WERI-Rb-1 (cell line): Measurements from ENCODE around the gene FBXO31.

Experiments used
- DNase-seq: peaks from one replicate; pipeline ENCODE4 v3.0.0-alpha.2; 2020
- H3K27ac ChIP-seq: fragments of 250-450 bp; sonication (Bioruptor Pico); 2 replicates; pipeline ENCODE4 v1.5.1; 2020; ENCODE audit warnings: mild to moderate bottlenecking, moderate library complexity
- H3K27me3 ChIP-seq: fragments of 250-450 bp; sonication (Bioruptor Pico); 2 replicates; pipeline ENCODE4 v1.5.1; 2021; ENCODE audit warnings: mild to moderate bottlenecking, low read depth, moderate library complexity; ENCODE audit not compliant: insufficient read depth, severe bottlenecking
- H3K36me3 ChIP-seq: fragments of 250-450 bp; sonication (Bioruptor Pico); 2 replicates; pipeline ENCODE4 v1.5.1; 2020; ENCODE audit warnings: mild to moderate bottlenecking, moderate library complexity
- H3K4me3 ChIP-seq: 2 replicates; pipeline ENCODE4 v1.5.1; 2011; ENCODE audit warnings: low read depth, mild to moderate bottlenecking, control low read depth, low read length
- H3K9me3 ChIP-seq: fragments of 250-450 bp; sonication (Bioruptor Pico); 2 replicates; pipeline ENCODE4 v1.5.1; 2021; ENCODE audit warnings: mild to moderate bottlenecking, moderate library complexity; ENCODE audit not compliant: severe bottlenecking
- TF ChIP-seq, protein P1 (sequence below): IDR thresholded peaks from 2 replicates; pipeline ENCODE4 v1.5.1; 2011; ENCODE audit warnings: low read depth, mild to moderate bottlenecking, control low read depth, inconsistent platforms, low read length

Gene FBXO31

GRCh38 chr16:87323727-87324410 is 59.7 kb downstream of the FBXO31 start:
- H3K27me3 ChIP-seq = no peaks in the 10 kb centered on the region
- no peaks in the 10 kb centered on the region; the same call in 1 of the 2 replicates for H3K36me3 ChIP-seq
- H3K27ac ChIP-seq = no peak overlapping the region
- TF ChIP-seq, protein P1, sequence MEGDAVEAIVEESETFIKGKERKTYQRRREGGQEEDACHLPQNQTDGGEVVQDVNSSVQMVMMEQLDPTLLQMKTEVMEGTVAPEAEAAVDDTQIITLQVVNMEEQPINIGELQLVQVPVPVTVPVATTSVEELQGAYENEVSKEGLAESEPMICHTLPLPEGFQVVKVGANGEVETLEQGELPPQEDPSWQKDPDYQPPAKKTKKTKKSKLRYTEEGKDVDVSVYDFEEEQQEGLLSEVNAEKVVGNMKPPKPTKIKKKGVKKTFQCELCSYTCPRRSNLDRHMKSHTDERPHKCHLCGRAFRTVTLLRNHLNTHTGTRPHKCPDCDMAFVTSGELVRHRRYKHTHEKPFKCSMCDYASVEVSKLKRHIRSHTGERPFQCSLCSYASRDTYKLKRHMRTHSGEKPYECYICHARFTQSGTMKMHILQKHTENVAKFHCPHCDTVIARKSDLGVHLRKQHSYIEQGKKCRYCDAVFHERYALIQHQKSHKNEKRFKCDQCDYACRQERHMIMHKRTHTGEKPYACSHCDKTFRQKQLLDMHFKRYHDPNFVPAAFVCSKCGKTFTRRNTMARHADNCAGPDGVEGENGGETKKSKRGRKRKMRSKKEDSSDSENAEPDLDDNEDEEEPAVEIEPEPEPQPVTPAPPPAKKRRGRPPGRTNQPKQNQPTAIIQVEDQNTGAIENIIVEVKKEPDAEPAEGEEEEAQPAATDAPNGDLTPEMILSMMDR = no peak
- DNase-seq = no peak
- no peaks in the 10 kb centered on the region for H3K9me3 ChIP-seq
- no peak overlapping the region for H3K4me3 ChIP-seq

DNA sequence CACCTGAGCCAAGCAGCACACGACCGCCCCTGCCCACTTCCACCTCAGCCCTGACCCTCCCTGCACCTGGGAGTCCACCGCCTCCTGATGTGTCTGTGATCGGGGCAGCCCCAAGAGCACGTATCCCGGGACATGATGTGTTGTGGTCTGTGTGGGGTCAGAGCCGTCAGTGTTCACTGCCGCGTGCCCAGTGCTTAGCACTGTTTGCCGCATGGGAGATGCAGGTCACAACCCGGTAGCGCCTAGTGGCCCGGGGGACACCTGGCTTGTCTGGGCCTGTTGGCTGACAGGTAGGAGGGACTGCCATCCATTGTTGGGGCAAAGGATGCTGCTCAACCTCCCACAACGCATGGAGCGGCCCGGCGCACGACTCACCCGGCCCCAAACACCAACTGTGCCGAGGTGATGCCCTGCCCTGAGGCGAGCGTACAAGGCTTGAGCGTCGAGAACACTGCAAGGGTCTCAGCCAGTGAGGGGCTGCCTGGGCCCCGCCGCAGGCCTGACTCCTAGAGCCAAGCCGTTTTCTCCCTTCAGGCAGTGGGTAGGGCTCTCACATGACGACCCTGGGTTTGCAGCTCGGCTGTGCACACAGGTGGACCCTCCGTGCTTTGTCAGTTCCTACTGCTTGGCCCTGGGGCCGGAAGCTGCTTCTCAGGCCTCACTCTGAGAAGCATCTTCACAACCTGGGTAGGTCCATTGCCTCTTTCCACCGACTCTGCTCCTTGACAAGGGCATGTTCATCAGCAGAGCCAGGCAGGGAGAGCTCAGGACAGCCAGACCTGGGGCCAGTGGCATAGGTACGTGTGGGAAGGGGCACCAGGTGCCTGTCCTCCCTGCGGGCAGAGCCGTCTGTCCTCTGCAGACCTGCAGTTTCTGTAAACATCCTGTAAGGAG is 60.5 kb downstream of the FBXO31 start:
- no peaks in the 10 kb centered on the region for H3K27me3 ChIP-seq
- no peaks in the 10 kb centered on the region for H3K36me3 ChIP-seq
- no peaks in the 10 kb centered on the region for H3K9me3 ChIP-seq
- TF ChIP-seq, protein P1 = no peak
- H3K4me3 ChIP-seq = no peak overlapping the region
- no peak overlapping the region for H3K27ac ChIP-seq
- DNase-seq = no peak

DNA sequence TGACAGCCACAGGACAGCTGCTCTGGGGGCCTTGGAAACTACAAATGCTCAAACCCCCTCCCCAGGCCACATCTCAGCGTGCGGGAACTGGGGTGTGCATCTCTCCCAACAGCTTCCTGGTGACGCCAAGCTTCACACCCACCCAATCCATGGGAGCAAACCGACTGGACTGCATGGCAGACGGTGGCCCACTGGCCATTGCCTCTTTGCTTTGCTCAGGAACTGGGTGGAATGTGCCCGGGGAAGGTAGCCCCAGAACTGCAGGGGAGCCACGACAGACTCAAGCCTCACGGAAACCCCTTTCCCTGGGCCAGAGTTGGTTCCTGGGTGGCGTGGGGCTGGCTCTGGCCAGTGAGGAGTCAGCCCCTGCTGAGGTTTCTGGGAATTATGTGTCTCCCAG is 61.2 kb downstream of the FBXO31 start:
- Histone ChIP-seq H3K4me3 (no peak overlapping the region), H3K27me3 (no peaks in the 10 kb centered on the region), H3K27ac (peak overlapping the region; percentile 24; the same call in 1 of the 2 replicates), H3K9me3 (no peaks in the 10 kb centered on the region), H3K36me3 (no peaks in the 10 kb centered on the region)
- DNase-seq = no peak
- TF ChIP-seq, protein P1 = no peak

DNA sequence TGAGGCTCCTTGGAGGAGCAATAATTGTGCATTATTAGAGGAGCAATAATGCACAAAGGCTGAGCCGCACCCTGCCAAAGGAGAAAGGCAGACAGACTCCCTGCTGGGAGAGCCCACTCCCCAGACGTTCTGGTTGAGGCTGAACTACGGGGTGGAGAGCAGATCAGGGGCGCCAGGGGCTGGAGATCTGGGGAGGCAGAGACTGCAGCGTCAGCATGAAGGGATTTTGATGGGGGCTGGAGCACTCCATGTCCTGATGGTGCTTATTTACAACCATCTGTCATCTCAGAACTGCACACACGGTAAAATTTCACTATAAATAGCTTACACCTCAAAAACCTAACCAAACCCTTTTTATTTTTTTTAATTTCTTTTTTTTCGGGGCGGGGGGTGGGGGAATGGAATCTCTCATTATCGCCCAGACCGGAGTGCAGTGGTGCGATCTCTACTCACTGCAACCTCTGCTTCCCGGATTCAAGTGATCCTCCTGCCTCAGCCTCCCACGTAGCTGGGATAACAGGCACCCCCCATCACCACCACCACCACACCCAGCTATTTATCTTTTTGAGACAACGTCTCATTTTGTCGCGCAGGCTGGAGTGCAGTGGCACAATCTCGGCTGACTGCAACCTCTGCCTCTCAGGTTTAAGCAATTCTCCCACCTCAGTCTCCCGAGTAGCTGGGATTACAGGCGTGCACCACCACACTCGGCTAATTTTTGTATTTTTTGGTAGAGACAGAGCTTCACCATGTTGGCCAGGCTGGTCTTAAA is 62.1 kb downstream of the FBXO31 start:
- Histone ChIP-seq H3K9me3 (no peaks in the 10 kb centered on the region), H3K4me3 (no peak overlapping the region), H3K36me3 (no peaks in the 10 kb centered on the region), H3K27me3 (no peaks in the 10 kb centered on the region), H3K27ac (peak overlapping the region; percentile 60)
- DNase-seq = peak; percentile 21
- TF ChIP-seq, protein P1 = no peak

- DNase-seq = no peak
- Histone ChIP-seq H3K36me3 (no peaks in the 10 kb centered on the region), H3K27ac (peak overlapping the region; percentile 60), H3K27me3 (no peaks in the 10 kb centered on the region), H3K4me3 (no peak overlapping the region), H3K9me3 (no peaks in the 10 kb centered on the region)
- TF ChIP-seq, protein P1 = no peak
Measured at GRCh38 chr16:87320510-87321227, 62.9 kb downstream of the FBXO31 start.
